Measurements from ENCODE around the gene KBTBD6. TPM values are rescaled to one million over a fixed set of nuclear protein-coding genes. Genes with fewer than 3 reads are reported as not detected.

Gene KBTBD6
- total RNA-seq (2022; extraction: Qiagen RNA extraction) = 4.4 to 5.6 TPM (median 5.0 TPM) in 5 replicates

GRCh38 chr13:41132512-41133152 is at the start of gene KBTBD6:
Gene KBTBD6 (minus strand): TSS chr13:41132802. CDS start chr13:41132511, 291 bp downstream.

Other genes with a start within 250 kb of the KBTBD6 start
- gene ELF1, start 113.5 kb downstream of the KBTBD6 start, total RNA-seq (2022; extraction: Qiagen RNA extraction) = 37.8 to 45.2 TPM (median 39.9 TPM) in 5 replicates
- gene WBP4, start 71.3 kb downstream of the KBTBD6 start, total RNA-seq (2022; extraction: Qiagen RNA extraction) = 8.0 to 10.6 TPM (median 8.4 TPM) in 5 replicates
- 2.1 to 2.8 TPM (median 2.5 TPM) in 5 replicates for gene KBTBD7, start 61.8 kb upstream of the KBTBD6 start, total RNA-seq (2022; extraction: Qiagen RNA extraction)
- gene MTRF1, start 130.8 kb upstream of the KBTBD6 start, total RNA-seq (2022; extraction: Qiagen RNA extraction) = 4.2 to 5.3 TPM (median 5.1 TPM) in 5 replicates
- gene NAA16, start 178.5 kb upstream of the KBTBD6 start, total RNA-seq (2022; extraction: Qiagen RNA extraction) = 6.6 to 7.9 TPM (median 6.9 TPM) in 5 replicates